ENCODE data around the gene THRA.

The THRA gene, protein sequence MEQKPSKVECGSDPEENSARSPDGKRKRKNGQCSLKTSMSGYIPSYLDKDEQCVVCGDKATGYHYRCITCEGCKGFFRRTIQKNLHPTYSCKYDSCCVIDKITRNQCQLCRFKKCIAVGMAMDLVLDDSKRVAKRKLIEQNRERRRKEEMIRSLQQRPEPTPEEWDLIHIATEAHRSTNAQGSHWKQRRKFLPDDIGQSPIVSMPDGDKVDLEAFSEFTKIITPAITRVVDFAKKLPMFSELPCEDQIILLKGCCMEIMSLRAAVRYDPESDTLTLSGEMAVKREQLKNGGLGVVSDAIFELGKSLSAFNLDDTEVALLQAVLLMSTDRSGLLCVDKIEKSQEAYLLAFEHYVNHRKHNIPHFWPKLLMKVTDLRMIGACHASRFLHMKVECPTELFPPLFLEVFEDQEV

DNA sequence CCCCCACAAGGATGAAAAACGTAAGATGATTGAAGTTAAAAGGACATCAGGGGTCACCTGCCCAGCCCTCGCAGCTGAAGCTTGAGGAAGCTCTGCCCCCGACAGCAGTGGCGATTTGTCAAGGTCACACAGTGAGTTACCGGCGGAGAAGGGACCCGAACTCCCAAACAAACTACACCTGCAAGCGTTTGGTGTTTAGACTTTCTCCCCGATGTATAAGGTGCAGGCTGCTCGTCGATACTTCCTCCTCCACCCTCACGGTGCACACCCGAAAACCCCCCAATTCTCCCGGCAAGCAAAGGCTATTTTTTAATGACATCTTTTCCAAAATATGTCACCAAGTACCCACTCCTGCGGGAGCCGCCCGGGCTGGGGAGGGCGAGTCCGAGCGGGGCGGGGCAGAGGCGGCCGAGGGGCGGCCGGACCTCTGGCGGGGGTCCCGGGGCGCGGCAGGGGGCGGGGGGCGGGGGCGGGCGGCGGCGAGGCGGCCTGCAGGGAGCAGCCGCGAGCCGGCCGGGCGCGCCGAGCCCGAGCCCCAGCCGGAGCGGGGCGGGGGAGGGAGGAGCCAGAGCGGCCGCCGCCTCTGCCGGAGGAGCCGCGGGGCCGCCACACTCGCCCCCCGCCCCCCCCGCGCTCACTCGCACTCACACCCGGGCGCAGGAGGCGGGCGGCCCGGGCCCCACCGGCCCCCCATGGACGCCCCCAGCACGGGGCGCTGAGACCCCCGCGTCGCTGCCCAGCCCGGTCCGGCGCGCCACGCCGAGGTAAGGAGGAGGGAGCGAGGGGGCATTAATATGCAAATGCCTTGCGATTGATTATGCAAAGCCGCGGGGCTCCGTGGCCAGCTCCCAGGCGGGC is at the start of gene THRA:
Gene THRA (plus strand): TSS at position 637 of the 858 bp plus-strand sequence. CDS start 11,524 bp downstream, outside the sequence.
- DNase-seq: peak; percentile 68 to 80 (median 72)

DNA sequence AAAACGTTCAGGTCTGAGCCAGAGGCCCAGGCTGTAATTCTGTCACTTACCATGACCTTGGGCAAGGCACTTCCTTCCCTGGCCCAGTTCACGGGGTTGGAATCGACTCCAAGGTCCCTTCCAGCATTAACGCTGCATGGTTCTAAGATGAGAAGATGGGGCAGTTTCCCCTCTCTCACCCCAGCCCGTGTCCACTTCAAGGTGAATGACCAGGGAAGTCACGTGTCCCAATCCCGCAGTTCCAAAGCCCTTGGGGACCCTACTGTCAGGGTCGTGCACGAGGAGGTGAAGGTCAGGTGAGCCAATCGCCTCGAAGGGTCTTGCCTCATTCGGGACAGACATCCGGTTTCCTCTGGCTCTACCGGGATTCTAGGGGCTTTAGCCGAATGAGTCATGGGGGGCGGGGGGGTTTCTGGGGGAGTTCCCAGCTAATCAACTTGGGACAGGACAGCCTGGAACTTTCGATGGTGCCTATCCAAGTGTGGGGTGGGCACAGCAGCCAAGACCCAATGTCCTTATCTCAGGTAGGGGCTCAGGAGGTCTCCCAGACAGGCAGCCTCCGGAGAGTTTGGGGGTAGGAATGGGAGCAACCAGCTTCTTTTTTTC is 48.3 kb upstream of the THRA start:
- DNase-seq: no peak

DNA sequence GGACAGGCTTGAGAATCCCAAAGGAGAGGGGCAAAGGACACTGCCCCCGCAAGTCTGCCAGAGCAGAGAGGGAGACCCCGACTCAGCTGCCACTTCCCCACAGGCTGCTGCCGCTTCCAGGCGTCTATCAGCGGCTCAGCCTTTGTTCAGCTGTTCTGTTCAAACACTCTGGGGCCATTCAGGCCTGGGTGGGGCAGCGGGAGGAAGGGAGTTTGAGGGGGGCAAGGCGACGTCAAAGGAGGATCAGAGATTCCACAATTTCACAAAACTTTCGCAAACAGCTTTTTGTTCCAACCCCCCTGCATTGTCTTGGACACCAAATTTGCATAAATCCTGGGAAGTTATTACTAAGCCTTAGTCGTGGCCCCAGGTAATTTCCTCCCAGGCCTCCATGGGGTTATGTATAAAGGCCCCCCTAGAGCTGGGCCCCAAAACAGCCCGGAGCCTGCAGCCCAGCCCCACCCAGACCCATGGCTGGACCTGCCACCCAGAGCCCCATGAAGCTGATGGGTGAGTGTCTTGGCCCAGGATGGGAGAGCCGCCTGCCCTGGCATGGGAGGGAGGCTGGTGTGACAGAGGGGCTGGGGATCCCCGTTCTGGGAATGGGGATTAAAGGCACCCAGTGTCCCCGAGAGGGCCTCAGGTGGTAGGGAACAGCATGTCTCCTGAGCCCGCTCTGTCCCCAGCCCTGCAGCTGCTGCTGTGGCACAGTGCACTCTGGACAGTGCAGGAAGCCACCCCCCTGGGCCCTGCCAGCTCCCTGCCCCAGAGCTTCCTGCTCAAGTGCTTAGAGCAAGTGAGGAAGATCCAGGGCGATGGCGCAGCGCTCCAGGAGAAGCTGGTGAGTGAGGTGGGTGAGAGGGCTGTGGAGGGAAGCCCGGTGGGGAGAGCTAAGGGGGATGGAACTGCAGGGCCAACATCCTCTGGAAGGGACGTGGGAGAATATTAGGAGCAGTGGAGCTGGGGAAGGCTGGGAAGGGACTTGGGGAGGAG is 47.5 kb upstream of the THRA start, which contains the start of gene CSF3:
Gene CSF3 (plus strand): TSS at position 436 of the 993 bp plus-strand sequence. CDS start 35 bp downstream, at position 471.
- DNase-seq: peak in 1 of 3 experiments; percentile 14

DNA sequence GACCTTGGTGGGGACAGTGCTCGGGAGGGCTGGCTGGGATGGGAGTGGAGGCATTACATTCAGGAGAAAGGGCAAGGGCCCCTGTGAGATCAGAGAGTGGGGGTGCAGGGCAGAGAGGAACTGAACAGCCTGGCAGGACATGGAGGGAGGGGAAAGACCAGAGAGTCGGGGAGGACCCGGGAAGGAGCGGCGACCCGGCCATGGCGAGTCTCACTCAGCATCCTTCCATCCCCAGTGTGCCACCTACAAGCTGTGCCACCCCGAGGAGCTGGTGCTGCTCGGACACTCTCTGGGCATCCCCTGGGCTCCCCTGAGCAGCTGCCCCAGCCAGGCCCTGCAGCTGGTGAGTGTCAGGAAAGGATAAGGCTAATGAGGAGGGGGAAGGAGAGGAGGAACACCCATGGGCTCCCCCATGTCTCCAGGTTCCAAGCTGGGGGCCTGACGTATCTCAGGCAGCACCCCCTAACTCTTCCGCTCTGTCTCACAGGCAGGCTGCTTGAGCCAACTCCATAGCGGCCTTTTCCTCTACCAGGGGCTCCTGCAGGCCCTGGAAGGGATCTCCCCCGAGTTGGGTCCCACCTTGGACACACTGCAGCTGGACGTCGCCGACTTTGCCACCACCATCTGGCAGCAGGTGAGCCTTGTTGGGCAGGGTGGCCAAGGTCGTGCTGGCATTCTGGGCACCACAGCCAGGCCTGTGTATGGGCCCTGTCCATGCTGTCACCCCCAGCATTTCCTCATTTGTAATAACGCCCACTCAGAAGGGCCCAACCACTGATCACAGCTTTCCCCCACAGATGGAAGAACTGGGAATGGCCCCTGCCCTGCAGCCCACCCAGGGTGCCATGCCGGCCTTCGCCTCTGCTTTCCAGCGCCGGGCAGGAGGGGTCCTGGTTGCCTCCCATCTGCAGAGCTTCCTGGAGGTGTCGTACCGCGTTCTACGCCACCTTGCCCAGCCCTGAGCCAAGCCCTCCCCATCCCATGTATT is 46.5 kb upstream of the THRA start:
- no peak for DNase-seq

DNA sequence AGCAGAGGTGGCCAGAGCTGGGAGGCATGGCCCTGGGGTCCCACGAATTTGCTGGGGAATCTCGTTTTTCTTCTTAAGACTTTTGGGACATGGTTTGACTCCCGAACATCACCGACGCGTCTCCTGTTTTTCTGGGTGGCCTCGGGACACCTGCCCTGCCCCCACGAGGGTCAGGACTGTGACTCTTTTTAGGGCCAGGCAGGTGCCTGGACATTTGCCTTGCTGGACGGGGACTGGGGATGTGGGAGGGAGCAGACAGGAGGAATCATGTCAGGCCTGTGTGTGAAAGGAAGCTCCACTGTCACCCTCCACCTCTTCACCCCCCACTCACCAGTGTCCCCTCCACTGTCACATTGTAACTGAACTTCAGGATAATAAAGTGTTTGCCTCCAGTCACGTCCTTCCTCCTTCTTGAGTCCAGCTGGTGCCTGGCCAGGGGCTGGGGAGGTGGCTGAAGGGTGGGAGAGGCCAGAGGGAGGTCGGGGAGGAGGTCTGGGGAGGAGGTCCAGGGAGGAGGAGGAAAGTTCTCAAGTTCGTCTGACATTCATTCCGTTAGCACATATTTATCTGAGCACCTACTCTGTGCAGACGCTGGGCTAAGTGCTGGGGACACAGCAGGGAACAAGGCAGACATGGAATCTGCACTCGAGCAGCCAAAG is 45.2 kb upstream of the THRA start:
- no peak for DNase-seq

DNA sequence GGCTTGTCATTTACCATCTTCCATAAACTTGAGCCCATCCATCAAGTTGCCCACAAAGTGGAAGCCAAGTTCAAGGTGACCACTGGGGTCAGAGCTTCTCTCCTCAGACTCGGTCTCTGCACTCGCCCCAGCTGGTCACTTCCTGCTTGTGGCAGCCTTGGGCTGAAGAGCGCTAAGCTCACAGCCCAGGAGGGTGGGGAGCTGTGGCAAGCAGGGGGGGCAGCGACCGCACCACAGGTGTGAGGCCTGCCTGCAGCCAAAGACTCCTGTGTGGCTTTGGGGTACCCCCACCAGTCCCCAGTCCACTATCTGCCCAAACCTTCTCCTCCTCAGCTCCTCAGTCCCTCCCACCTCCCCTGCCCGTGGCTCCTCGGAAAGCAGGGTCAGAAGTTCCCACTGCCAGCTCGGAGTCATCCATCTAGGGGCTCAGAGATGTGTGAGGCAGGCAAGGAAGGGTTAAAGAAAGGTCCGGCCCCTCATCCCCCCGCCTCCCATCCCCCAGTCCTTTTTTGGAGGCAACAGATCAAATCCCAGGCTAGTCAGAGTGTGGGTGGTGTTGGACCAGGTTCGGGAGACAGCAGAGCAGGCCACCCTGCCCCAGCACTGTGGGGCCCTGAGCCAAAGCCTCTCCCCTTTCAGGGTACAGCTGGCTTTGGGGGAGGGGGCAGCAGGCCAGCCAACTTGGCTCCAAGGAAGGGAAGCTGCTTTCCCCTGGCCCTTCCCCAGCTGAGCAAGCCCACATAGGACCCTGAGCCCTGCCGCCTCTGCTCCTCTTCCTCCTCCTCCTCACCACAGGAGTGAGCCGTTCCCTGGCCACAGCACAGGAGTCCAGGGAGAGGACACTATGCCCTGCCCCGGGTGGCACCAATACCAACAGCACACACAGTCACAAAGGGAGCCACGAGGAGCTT is 44.3 kb upstream of the THRA start:
- DNase-seq: no peak

DNA sequence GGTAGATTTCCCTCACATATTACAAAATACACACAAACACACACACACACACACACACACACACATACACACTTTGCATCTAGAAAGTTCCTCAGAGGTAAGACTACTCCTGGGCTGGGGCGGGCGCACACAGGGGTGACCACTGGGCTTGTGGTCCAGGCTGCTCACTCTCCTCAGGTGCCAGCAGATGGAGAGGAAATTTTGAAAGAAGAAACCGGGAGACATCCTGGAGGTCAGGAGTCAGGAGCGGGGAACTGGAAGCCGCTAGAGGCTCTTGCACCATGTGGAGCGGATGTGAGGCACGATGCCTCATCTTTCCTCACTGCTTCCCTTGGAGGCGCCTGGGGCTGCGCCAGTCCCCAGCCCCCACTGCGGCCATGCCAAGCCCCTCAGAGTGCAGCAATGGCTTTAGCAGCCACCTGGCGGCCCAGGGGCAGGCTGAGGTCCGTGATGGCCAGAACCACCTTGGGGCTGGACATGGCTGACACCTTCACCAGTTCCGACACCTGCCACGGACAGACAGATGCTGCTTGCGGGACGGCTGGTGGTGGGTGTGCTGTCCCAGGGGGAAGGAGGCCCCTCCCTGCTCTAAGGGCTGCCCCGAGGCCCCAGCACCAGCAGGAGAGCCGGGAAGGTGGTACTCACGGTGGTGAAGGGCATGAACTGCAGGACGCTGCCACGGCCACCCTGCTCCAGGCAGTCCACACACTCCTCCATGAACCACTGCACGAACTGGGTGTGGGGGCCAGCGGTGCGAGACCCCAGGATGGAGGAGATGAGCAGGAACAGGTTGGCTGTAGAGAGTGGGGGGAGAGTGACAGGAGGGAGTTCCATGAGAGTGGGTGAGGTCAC is 43.4 kb upstream of the THRA start:
- no peak for DNase-seq

DNA sequence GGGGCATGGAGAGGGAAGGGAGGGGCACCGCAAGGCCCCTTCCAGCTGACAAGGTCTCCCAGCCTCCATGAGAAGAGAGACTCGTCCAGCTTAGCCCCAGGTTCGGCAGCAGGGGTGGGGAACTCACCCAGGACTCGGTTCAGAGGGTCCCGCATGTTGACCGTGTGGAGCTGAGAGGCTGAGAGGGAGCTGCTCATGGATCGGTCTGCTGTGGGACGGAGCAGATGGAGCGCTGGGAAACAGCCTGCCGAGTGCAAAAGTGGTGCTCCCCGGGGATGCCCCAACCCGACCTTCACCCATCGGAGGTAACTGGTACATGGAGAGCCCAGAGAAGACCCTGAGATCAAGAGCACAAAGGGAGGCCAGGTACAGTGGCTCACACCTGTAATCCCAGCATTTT is 42.6 kb upstream of the THRA start:
- DNase-seq: no peak

DNA sequence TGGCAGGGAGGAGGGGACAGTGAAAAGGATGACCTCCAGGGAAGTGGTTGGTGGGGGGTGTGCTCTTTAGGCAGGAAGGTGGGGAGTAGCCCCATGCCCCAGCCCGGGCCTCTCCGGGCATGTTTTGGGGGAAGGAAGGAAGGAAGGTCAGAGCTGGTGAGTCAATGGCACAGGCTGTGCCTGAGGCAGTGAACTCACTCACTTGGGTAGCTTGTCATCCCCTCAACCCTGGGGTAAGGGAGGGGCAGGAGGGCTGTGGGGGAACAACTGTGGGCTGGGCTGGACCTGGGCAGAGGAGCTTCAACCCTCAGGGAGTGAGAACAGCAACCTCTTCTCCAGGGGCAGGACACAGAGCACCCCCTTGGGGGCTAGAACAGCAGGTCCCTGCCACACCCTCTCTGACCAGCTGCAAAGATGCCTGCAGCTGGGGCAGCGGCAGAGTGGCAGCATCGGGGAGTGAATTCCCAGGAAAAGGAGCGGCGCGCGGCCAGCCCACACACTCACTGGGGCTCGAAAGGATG is 41.3 kb upstream of the THRA start:
- DNase-seq: no peak

DNA sequence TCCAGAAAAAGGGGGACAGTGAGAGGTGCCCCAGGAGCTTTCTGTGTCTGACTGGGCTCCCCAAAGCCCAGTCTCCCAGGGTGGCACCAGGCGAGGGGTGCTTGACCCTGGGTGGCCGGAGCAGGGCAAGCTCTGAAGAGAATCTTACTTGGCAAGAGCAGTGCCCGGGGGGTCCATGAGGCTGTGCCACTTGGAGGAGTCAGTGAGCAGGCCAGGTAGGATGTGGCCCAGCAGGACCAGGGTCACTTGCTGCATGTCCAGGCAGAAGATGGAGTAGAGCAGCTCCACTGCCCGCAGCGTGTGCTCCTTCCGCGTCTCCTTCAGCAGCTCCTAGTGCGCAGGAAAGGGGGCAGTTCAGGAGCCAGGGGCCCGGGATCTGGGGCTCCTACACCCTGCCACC is 40.3 kb upstream of the THRA start:
- no peak for DNase-seq

DNA sequence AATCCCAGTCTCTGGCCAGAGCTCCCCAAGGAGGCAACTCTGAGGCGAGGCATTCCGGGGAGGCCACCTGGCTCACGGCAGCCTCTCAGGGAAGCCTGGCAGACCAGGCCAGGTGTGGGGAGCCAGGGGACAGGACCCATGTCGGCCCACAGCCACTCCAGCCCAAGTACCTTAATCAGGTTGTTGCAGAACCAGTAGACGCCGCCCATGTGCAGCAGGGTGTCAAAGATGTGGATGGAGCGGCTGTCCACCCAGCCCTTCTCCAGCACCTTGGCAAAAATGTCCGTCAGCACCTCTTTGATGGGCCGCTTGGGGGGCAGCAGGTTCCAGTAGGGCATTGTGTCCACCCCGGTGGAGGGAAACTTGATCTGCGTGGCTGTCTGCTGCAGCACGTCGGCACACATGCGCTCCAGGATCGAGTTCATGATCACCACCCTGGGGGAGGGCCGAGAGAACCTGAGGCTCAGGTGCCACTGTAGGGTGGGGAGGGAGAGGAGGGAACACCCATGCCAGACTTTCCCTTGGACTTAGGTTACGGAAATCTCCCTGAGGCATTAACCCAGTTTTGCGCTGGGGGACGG is 39.7 kb upstream of the THRA start:
- no peak for DNase-seq

DNA sequence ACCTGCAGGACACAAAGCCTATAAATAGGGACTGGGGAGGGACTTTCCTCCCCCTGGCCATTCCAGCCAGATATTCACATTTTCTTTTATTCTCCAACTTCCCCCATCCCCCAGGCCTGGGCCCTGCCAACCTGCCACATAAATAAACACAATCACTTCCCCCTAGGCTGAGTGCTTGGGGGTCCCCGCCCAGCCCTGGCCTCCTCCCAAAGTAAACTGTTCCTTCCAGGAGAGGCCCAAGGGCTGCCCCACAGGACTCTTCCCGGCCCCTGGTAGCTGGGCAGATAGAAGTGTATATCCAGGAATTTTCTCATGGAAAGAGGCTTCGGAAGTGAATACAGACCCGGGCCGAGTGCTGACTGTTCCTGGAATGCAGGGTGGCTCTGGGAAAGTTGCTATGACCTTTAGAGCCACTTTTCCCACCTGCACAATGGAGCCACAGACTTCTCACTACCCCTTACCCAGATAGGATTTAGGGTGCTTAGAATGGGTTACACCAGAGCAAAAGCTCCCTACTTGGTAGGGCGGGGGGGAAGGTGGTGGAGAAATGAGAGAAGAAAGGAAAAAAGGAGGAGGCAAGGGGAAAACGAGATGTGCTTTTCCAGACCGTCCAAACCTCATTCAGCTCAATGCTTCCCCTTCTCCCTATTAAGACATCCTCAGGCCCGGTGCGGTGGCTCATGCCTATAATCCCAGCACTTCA is 39.0 kb upstream of the THRA start:
- DNase-seq: no peak

DNA sequence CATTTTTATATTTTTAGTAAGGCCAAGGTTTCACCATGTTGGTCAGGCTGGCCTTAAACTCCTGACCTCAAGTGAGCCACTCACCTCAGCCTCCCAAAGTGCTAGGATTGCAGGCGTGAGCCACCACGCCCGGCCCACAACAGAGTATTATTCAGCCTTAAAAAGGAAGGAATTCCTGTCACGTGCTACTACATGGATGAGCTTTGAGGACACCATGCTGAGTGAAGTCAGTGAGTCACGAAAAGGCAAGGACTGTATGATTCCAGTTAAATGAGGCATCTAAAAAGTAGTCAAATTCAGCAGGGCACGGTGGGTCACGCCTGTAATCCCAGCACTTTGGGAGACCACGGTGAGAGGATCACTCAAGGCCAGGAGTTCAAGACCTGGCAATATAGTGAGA is 37.9 kb upstream of the THRA start:
- no peak for DNase-seq

DNA sequence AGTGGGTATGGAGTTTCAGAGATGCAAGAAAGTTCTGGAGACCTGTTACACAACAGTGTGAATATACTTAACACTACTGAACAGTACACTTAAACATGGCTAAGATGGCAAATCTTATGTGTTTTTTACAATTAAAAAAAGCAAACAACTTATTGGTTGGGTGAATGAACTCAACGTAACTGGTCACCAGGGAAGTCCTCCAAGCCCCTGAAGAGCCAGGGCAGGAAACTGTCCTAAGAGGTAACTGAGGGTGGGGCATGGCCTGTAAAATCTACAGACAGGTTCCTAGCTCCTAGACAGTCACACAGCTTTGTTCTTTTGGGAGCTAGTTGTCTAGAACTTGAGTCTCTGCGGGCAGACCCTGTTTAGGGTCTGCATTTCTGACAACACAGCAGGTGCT is 37.2 kb upstream of the THRA start:
- DNase-seq: no peak

DNA sequence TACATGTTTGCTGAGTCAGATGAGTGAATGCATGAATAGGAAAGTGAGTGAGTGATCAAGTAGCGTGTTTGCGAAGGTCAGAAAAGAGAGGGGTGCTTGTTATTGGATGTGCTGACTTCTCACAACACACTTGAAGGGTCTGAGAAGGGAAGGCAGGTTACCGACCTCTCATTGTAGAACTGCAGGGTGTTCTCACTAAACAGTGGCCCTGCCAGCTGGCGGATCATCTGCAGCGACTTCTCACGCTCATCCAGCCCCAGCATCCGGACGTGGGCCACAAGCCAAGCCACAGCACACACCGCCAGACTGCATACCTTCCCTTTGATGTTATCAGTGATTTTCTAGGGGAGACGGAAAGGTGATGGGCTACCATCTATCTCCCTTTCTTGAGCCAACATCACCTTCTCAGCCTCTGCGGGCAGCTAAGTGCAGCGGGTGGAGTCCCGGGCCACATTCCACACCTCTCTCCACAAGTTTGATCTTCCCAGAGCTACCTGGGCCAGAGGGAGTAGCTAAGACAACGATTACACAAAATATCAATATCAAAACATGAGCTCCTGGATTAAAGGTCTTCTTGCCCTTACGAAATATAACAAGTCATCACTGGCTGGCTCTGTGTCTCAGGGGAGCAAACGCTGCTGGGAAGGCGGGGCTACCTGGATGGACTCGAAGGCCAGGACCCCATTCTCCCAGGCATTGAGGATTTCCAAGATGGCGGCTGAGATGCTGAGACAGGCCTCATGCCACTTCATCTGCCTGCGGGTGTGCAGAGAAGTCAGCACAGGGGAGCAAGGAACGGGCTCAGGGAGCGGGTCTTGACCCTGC is 36.6 kb upstream of the THRA start:
- DNase-seq: peak in 1 of 3 experiments; percentile 29

All from NCI-H1417 (cell line).